ENCODE results near the gene SPON1. TPM values are rescaled to one million over a fixed set of nuclear protein-coding genes. Genes with fewer than 3 reads are reported as not detected.
"Not testable (repeated sequence)": the region's sequence is repeated elsewhere in the genome, so short reads cannot be mapped to it uniquely, and the experiment has no call there.

SPON1 gene
- 76.3 TPM for polyA plus RNA-seq (ENCODE audit: insufficient read length)
- long read RNA-seq, donor 1, full-length matches to known transcripts = 14 of 91 reads
- long read RNA-seq, donor 1, partial matches to known transcripts = 77 of 91 reads
- long read RNA-seq, donor 1, other reads (novel, unspliced or antisense) = 0 of 91 reads
- long read RNA-seq, donor 2, full-length matches to known transcripts = 8 of 8 reads
- long read RNA-seq, donor 2, partial matches to known transcripts = 0 of 8 reads
- long read RNA-seq, donor 2, other reads (novel, unspliced or antisense) = 0 of 8 reads
- long read RNA-seq, donor 3, full-length matches to known transcripts = 10 of 10 reads
- long read RNA-seq, donor 3, partial matches to known transcripts = 0 of 10 reads
- long read RNA-seq, donor 3, other reads (novel, unspliced or antisense) = 0 of 10 reads
- long read RNA-seq, donor 4, partial matches to known transcripts = 0 of 1 reads
- long read RNA-seq, donor 4, other reads (novel, unspliced or antisense) = 0 of 1 reads
- long read RNA-seq, donor 5, full-length matches to known transcripts = 14 of 42 reads
- long read RNA-seq, donor 5, partial matches to known transcripts = 28 of 42 reads
- long read RNA-seq, donor 5, other reads (novel, unspliced or antisense) = 0 of 42 reads
- long read RNA-seq, donor 6, full-length matches to known transcripts = 12 of 123 reads
- long read RNA-seq, donor 6, partial matches to known transcripts = 111 of 123 reads
- long read RNA-seq, donor 6, other reads (novel, unspliced or antisense) = 0 of 123 reads
- long read RNA-seq, donor 7, full-length matches to known transcripts = 17 of 17 reads
- long read RNA-seq, donor 7, partial matches to known transcripts = 0 of 17 reads
- long read RNA-seq, donor 7, other reads (novel, unspliced or antisense) = 0 of 17 reads
- long read RNA-seq, donor 8, full-length matches to known transcripts = 5 of 5 reads
- long read RNA-seq, donor 8, partial matches to known transcripts = 0 of 5 reads
- long read RNA-seq, donor 8, other reads (novel, unspliced or antisense) = 0 of 5 reads

- DNase-seq = peak; percentile 73
These were observed at the start of gene SPON1 for GRCh38 chr11:13962562-13963168. SPON1 (plus strand) TSS chr11:13962723; CDS start chr11:13962905, 182 bp downstream.

- DNase-seq = no peak
These were observed 45.3 kb upstream of the SPON1 start for GRCh38 chr11:13917264-13917663.

- no peak for DNase-seq
These were observed 44.6 kb upstream of the SPON1 start for GRCh38 chr11:13917904-13918303.

GRCh38 chr11:13920756-13921155 lies 41.8 kb upstream of the SPON1 start:
- DNase-seq = no peak

- DNase-seq = no peak
These were observed 41.0 kb upstream of the SPON1 start for GRCh38 chr11:13921545-13921944.

GRCh38 chr11:13923182-13923581 lies 39.3 kb upstream of the SPON1 start:
- peak; percentile 21 for DNase-seq

GRCh38 chr11:13923716-13924650 lies 38.5 kb upstream of the SPON1 start:
- peak; percentile 40 for DNase-seq

- DNase-seq = no peak
These were observed 37.7 kb upstream of the SPON1 start for GRCh38 chr11:13924801-13925327.

GRCh38 chr11:13926366-13926765 lies 36.2 kb upstream of the SPON1 start:
- DNase-seq = not testable (repeated sequence)

GRCh38 chr11:13926981-13927380 lies 35.5 kb upstream of the SPON1 start:
- no peak for DNase-seq

GRCh38 chr11:13927481-13927880 lies 35.0 kb upstream of the SPON1 start:
- DNase-seq = no peak

GRCh38 chr11:13928566-13929251 lies 33.8 kb upstream of the SPON1 start:
- peak; percentile 63 for DNase-seq

GRCh38 chr11:13929395-13929891 lies 33.1 kb upstream of the SPON1 start:
- no peak for DNase-seq

- DNase-seq = no peak
These were observed 31.2 kb upstream of the SPON1 start for GRCh38 chr11:13931356-13931755.

GRCh38 chr11:13937154-13937553 lies 25.4 kb upstream of the SPON1 start:
- DNase-seq = not testable (repeated sequence)

- DNase-seq = not testable (repeated sequence)
These were observed 23.7 kb upstream of the SPON1 start for GRCh38 chr11:13938829-13939228.

GRCh38 chr11:13939961-13940906 lies 22.3 kb upstream of the SPON1 start:
- no peak for DNase-seq

- DNase-seq = no peak
These were observed 21.6 kb upstream of the SPON1 start for GRCh38 chr11:13940907-13941256.

GRCh38 chr11:13941775-13942174 lies 20.7 kb upstream of the SPON1 start:
- no peak for DNase-seq

Data from left kidney (tissue), 8 donors.